GM12878 (cell line): ENCODE results near the gene C1orf174. TPM values are rescaled to one million over a fixed set of nuclear protein-coding genes. Genes with fewer than 3 reads are reported as not detected.

ENCODE experiments used
- ATAC-seq: fragments of 200-7000 bp; cut with Tn5 transposase; 3 replicates; pipeline ENCODE4 v1.9.1; 2020; ENCODE audit warnings: mild to moderate bottlenecking, moderate library complexity
- BruUV-seq: library from RNA; stranded (reverse); fragments of 400-500 nt; replicated peaks from 2 replicates; lab custom pipeline; 2021; lab: Mats Ljungman, UMichigan
- CTCF ChIA-PET: fragments of 300-600 bp; sonication (Branson Sonifier 250); formaldehyde crosslinking; extraction: SDS; loops from one replicate; lab custom pipeline; 2021; ENCODE audit warnings: inconsistent platforms; lab: Yijun Ruan, JAX
- POLR2A ChIA-PET: fragments of 350-600 bp; formaldehyde crosslinking; extraction: SDS; loops from one replicate; lab custom pipeline; 2021; ENCODE audit warnings: inconsistent platforms; lab: Charles Lee
- RAD21 ChIA-PET: fragments of 300-600 bp; sonication (Branson Sonifier 250); formaldehyde crosslinking; loops from one replicate; lab custom pipeline; 2023; ENCODE audit warnings: antibody characterized with exemption; ENCODE audit not compliant: unreplicated experiment; lab: Charles Lee
- SMC1A ChIA-PET: fragments of 300-600 bp; sonication (Branson Sonifier 250); formaldehyde crosslinking; loops from one replicate; lab custom pipeline; 2023; ENCODE audit not compliant: unreplicated experiment, uncharacterized antibody; lab: Charles Lee
- DNase-seq: peaks from one replicate; pipeline ENCODE4 v3.0.0-alpha.2; 2011; ENCODE audit warnings: low read depth, low spot score
- FAIRE-seq: peaks from 3 replicates; lab custom pipeline; 2011; peaks lifted over from hg19 to GRCh38; lab: Jason Lieb, UNC
- H2AFZ ChIP-seq: 2 replicates; pipeline ENCODE4 v1.6.0; 2011; ENCODE audit warnings: low read depth, low read length, control low read depth; ENCODE audit not compliant: control insufficient read depth
- H3K27ac ChIP-seq: 2 replicates; pipeline ENCODE4 v1.5.1; 2011; ENCODE audit warnings: control low read depth; ENCODE audit not compliant: control insufficient read depth, insufficient read depth
- H3K27me3 ChIP-seq, 2 experiments: replicated peaks in 1 of 2; 2 replicates each; pipeline versions ENCODE4 v1.6.0 to v1.6.1; 2011; ENCODE audit warnings: low read length in 1 of 2; ENCODE audit not compliant: control insufficient read depth in 2 of 2, insufficient read depth in 2 of 2
- H3K36me3 ChIP-seq, 2 experiments: 2 replicates each; pipeline ENCODE4 v1.5.1; 2011; ENCODE audit warnings: low read length in 1 of 2; ENCODE audit not compliant: control insufficient read depth in 2 of 2, insufficient read depth in 2 of 2
- H3K4me1 ChIP-seq: 2 replicates; pipeline ENCODE4 v1.6.1; 2011; ENCODE audit warnings: mild to moderate bottlenecking, low read length, moderate library complexity, mixed read lengths; ENCODE audit not compliant: control insufficient read depth, insufficient read depth
- H3K4me2 ChIP-seq: 2 replicates; pipeline ENCODE4 v1.6.0; 2011; ENCODE audit warnings: control low read depth; ENCODE audit not compliant: control insufficient read depth, insufficient read depth
- H3K4me3 ChIP-seq: fragments of 200-600 bp; sonication (generic); 2 replicates; pipeline ENCODE4 v1.5.1; 2016
- H3K79me2 ChIP-seq: 2 replicates; pipeline ENCODE4 v1.6.0; 2011; ENCODE audit warnings: low read length; ENCODE audit not compliant: control insufficient read depth, insufficient read depth
- H3K9ac ChIP-seq: 2 replicates; pipeline ENCODE4 v1.8.0; 2011; ENCODE audit warnings: low read length, control low read depth, mixed read lengths; ENCODE audit not compliant: control insufficient read depth, insufficient read depth
- H3K9me3 ChIP-seq: replicated peaks from 3 replicates; pipeline ENCODE4 v1.5.1; 2011; ENCODE audit warnings: mild to moderate bottlenecking, low read length; ENCODE audit not compliant: control insufficient read depth, insufficient read depth
- H4K20me1 ChIP-seq: 2 replicates; pipeline ENCODE4 v1.6.0; 2011; ENCODE audit not compliant: control insufficient read depth, insufficient read depth
- ASH2L ChIP-seq: fragments of 300-600, 200-600 bp; sonication (generic); IDR thresholded peaks from 2 replicates; pipeline ENCODE4 v1.6.1; 2017; ENCODE audit warnings: low read depth, mild to moderate bottlenecking, borderline replicate concordance
- EP300 ChIP-seq, 2 experiments: fragments of 150-350 bp in 1 of 2; IDR thresholded peaks; 2 replicates each; pipeline ENCODE4 v1.6.1; 2011 to 2012; ENCODE audit warnings: low read depth in 2 of 2, low read length in 2 of 2, borderline replicate concordance in 1 of 2, improper control_type of control experiment in 1 of 2, inconsistent platforms in 1 of 2; ENCODE audit not compliant: control insufficient read depth in 1 of 2
- ESRRA ChIP-seq: IDR thresholded peaks from 2 replicates; pipeline ENCODE4 v1.6.1; 2012; ENCODE audit warnings: mild to moderate bottlenecking, low read length, improper control_type of control experiment
- GATAD2B ChIP-seq: fragments of 450-650 bp; conservative IDR thresholded peaks from 2 replicates; pipeline ENCODE4 v1.6.1; 2017; ENCODE audit warnings: low read depth, mild to moderate bottlenecking, moderate library complexity
- KDM1A ChIP-seq: fragments of 200-600 bp; sonication (generic); IDR thresholded peaks from 2 replicates; pipeline ENCODE4 v1.6.1; 2016; ENCODE audit warnings: borderline replicate concordance
- NR2C1 ChIP-seq: fragments of 450-650 bp; IDR thresholded peaks from 2 replicates; pipeline ENCODE4 v1.6.1; 2017; ENCODE audit warnings: antibody characterized with exemption, mild to moderate bottlenecking, moderate library complexity
- NR2C2 ChIP-seq: IDR thresholded peaks from 2 replicates; pipeline ENCODE4 v1.6.1; 2011; ENCODE audit warnings: borderline replicate concordance, low read depth; ENCODE audit not compliant: control insufficient read depth, insufficient read length
- PAX8 ChIP-seq: fragments of 450-650 bp; IDR thresholded peaks from 2 replicates; pipeline ENCODE4 v1.6.1; 2017; ENCODE audit warnings: mild to moderate bottlenecking, moderate library complexity
- RBBP5 ChIP-seq: fragments of 200-600 bp; sonication (generic); conservative IDR thresholded peaks from 2 replicates; pipeline ENCODE4 v1.6.1; 2016
- RFX5 ChIP-seq: IDR thresholded peaks from 2 replicates; pipeline ENCODE4 v1.6.1; 2011; ENCODE audit warnings: low read depth, low read length, improper control_type of control experiment
- SIN3A ChIP-seq: IDR thresholded peaks from 2 replicates; pipeline ENCODE4 v1.6.1; 2012; ENCODE audit warnings: low read depth, low read length, improper control_type of control experiment
- SMARCA5 ChIP-seq: fragments of 450-650 bp; IDR thresholded peaks from 2 replicates; pipeline ENCODE4 v1.6.1; 2017; ENCODE audit warnings: mild to moderate bottlenecking
- SRF ChIP-seq, 2 experiments: IDR thresholded peaks; 2 replicates each; pipeline ENCODE4 v1.6.1; 2011; ENCODE audit warnings: low read depth in 2 of 2, low read length in 2 of 2, mild to moderate bottlenecking in 1 of 2, moderate library complexity in 1 of 2
- TARDBP ChIP-seq: IDR thresholded peaks from 2 replicates; pipeline ENCODE4 v1.6.1; 2016; ENCODE audit warnings: borderline replicate concordance
- ZNF687 ChIP-seq: fragments of 450-650 bp; IDR thresholded peaks from 2 replicates; pipeline ENCODE4 v1.6.1; 2017; ENCODE audit warnings: mild to moderate bottlenecking, moderate library complexity
- WGBS: methylation state at CpG from one replicate; pipeline ENCODE4 v1.1.6; 2016; ENCODE audit warnings: low lambda C conversion rate; ENCODE audit not compliant: insufficient replicate concordance, insufficient coverage; ENCODE audit errors: missing lambda C conversion rate; 5-methylcytosine and 5-hydroxymethylcytosine counted together
- in situ Hi-C: fragments of 300-500 bp; cut with MboI; formaldehyde crosslinking; loops from 9 replicates; pipeline ENCODE4 v1.14.3; 2018; ENCODE audit warnings: mixed read lengths
- intact Hi-C: fragments of 100-400 bp; cut with micrococcal nuclease; formaldehyde crosslinking; loops from one replicate; pipeline ENCODE4 v1.14.2; 2022; ENCODE audit not compliant: unreplicated experiment
- polyA plus RNA-seq, 11 experiments: library from polyadenylated mRNA; depleted of rRNA in 4 of 11; unstranded in 6 of 11; stranded (reverse) in 5 of 11; fragments of >200 nt; fragmentation: Nextera tagmentation in 4 of 11; fragmentation: Illumina TruSeq in 1 of 11; extraction: Ambion mirVana in 4 of 11; extraction: Trizol in 1 of 11; gene quantifications; 1 replicate in 1 of 11; 2 replicates in 10 of 11; pipeline versions ENCODE4 v1.2.1 to v1.2.3, GENCODE V29; 2011 to 2016; ENCODE audit warnings: inconsistent platforms in 2 of 11, missing spikeins in 2 of 11, low read depth in 1 of 11
- total RNA-seq, 4 experiments: library from RNA; depleted of rRNA in 3 of 4; stranded (reverse); fragments of >200 nt in 3 of 4; fragmentation: Illumina TruSeq in 1 of 4; extraction: Trizol in 1 of 4; gene quantifications; 2 replicates each; pipeline versions ENCODE4 v1.2.1 to v1.2.3, GENCODE V29; 2013 to 2021
- TF ChIP-seq, protein P1 (sequence below): IDR thresholded peaks from 2 replicates; pipeline ENCODE4 v1.6.1; 2012; ENCODE audit warnings: low read depth, low read length, improper control_type of control experiment
- TF ChIP-seq, protein P2 (sequence below): fragments of 450-650 bp; IDR thresholded peaks from 2 replicates; pipeline ENCODE4 v1.6.1; 2018; ENCODE audit warnings: borderline replicate concordance, mild to moderate bottlenecking; ENCODE audit not compliant: partially characterized antibody

C1orf174 gene
- total and polyA plus RNA-seq, 10 of the 15 experiments (the other 5 are each of a cell fraction or from before 2014, with no cell fraction given) = 17.5 to 35.4 (median 25.1) TPM

DNA sequence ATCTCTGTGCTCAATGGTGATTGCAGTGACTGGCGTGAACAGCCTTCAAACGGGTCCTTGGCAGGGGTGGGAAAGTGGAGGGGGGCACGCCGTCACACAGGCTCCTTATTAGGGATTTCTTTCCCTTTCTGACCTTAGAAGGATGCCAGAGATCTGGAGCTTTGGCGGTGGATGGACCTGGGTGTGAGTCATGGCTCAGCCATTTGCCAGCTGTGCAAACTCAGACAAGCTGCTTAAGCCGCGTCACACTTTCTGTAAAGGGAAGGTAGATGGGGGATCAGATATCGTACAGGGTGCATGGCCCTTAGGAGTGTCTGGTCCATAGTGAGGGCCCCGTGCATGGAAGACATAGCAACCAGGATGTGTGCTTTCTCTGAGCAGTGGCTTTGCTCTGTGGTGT lies 48.3 kb upstream of the C1orf174 start:
- ATAC-seq = no peak
- ChIA-PET POLR2A (no interaction called here), SMC1A (interaction anchor here (1.5 kb wide), 1 partner anchor 9 kb away, joined by 4 read pairs; no protein-coding TSS in a partner anchor), RAD21 (no interaction called here), CTCF (no interaction called here)
- Histone ChIP-seq H3K9ac (no peak overlapping the region), H3K79me2 (no peaks in the 10 kb centered on the region), H3K9me3 (no peaks in the 10 kb centered on the region; the same call in 2 of the 3 replicates), H3K4me1 (no peaks in the 10 kb centered on the region), H3K27me3 (no peaks in the 10 kb centered on the region; a peak in 1 of 4 replicates), H3K4me3 (no peak overlapping the region), H2AFZ (no peak overlapping the region), H3K36me3 (no peaks in the 10 kb centered on the region), H3K27ac (no peak overlapping the region), H3K4me2 (no peak overlapping the region), H4K20me1 (no peaks in the 10 kb centered on the region)
- in situ Hi-C loops (no loop called here), intact Hi-C loops (no loop called here)
- no peak for DNase-seq
- WGBS = 31% methylated on average over 9 of the region's 9 CpGs
- no peak for FAIRE-seq
- no TSS peak for BruUV-seq
- TF ChIP-seq ASH2L (no peak), SIN3A (no peak), NR2C2 (no peak), SRF (IDR thresholded peaks at IDR 0.05; ENCODE audit: low read depth in 2 of 2, low read length in 2 of 2) (no peak), TARDBP (no peak), RFX5 (no peak), KDM1A (no peak), SMARCA5 (no peak), RBBP5 (no peak), NR2C1 (no peak), ESRRA (no peak), PAX8 (no peak), GATAD2B (no peak), ZNF687 (no peak), EP300 (IDR thresholded peaks at IDR 0.05; ENCODE audit: borderline replicate concordance in 1 of 2, control insufficient read depth in 1 of 2, low read depth in 2 of 2, low read length in 2 of 2) (no peak)
- TF ChIP-seq, protein P1, sequence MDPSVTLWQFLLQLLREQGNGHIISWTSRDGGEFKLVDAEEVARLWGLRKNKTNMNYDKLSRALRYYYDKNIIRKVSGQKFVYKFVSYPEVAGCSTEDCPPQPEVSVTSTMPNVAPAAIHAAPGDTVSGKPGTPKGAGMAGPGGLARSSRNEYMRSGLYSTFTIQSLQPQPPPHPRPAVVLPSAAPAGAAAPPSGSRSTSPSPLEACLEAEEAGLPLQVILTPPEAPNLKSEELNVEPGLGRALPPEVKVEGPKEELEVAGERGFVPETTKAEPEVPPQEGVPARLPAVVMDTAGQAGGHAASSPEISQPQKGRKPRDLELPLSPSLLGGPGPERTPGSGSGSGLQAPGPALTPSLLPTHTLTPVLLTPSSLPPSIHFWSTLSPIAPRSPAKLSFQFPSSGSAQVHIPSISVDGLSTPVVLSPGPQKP = no peak
- TF ChIP-seq, protein P2, sequence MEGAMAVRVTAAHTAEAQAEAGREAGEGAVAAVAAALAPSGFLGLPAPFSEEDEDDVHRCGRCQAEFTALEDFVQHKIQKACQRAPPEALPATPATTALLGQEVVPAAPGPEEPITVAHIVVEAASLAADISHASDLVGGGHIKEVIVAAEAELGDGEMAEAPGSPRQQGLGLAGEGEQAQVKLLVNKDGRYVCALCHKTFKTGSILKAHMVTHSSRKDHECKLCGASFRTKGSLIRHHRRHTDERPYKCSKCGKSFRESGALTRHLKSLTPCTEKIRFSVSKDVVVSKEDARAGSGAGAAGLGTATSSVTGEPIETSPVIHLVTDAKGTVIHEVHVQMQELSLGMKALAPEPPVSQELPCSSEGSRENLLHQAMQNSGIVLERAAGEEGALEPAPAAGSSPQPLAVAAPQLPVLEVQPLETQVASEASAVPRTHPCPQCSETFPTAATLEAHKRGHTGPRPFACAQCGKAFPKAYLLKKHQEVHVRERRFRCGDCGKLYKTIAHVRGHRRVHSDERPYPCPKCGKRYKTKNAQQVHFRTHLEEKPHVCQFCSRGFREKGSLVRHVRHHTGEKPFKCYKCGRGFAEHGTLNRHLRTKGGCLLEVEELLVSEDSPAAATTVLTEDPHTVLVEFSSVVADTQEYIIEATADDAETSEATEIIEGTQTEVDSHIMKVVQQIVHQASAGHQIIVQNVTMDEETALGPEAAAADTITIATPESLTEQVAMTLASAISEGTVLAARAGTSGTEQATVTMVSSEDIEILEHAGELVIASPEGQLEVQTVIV = no peak
